ENCODE results near the gene DUSP10. TPM values are rescaled to one million over a fixed set of nuclear protein-coding genes. Genes with fewer than 3 reads are reported as not detected.

The DUSP10 gene
- total RNA-seq, 1 experiment from 2014 or later: 1.6 TPM

GRCh38 chr1:221719278-221719597 is 22.7 kb downstream of the DUSP10 start:
- H3K4me3 Mint-ChIP-seq: no peak overlapping the region
- no peak overlapping the region for H3K27ac Mint-ChIP-seq
- H3K4me1 Mint-ChIP-seq: peaks cover 55% of the 10 kb centered on the region
- no peak for ATAC-seq
- DNase-seq (ENCODE audit: low spot score): no peak
- POLR2A ChIA-PET: no interaction called here
- H3K36me3 Mint-ChIP-seq: peaks cover 28% of the 10 kb centered on the region
- TF ChIP-seq, protein P1, sequence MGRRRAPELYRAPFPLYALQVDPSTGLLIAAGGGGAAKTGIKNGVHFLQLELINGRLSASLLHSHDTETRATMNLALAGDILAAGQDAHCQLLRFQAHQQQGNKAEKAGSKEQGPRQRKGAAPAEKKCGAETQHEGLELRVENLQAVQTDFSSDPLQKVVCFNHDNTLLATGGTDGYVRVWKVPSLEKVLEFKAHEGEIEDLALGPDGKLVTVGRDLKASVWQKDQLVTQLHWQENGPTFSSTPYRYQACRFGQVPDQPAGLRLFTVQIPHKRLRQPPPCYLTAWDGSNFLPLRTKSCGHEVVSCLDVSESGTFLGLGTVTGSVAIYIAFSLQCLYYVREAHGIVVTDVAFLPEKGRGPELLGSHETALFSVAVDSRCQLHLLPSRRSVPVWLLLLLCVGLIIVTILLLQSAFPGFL (CRISPR knock-in tag; IDR thresholded peaks at IDR 0.05; ENCODE audit: borderline replicate concordance): no peak
- TF ChIP-seq GABPB1 (CRISPR knock-in tag; IDR thresholded peaks at IDR 0.05) (no peak), GRHL2 (CRISPR knock-in tag; IDR thresholded peaks at IDR 0.05; ENCODE audit: insufficient replicate concordance, severe bottlenecking) (no peak), ZNF671 (CRISPR knock-in tag; IDR thresholded peaks at IDR 0.05) (no peak), JAZF1 (CRISPR knock-in tag; IDR thresholded peaks at IDR 0.05) (no peak), CTCF (IDR thresholded peaks at IDR 0.05) (no peak), ZNF219 (CRISPR knock-in tag; IDR thresholded peaks at IDR 0.05; ENCODE audit: borderline replicate concordance) (no peak), ZBTB21 (CRISPR knock-in tag; IDR thresholded peaks at IDR 0.05; ENCODE audit: borderline replicate concordance) (no peak), PRRX2 (CRISPR knock-in tag; IDR thresholded peaks at IDR 0.05) (no peak), ELF4 (CRISPR knock-in tag; IDR thresholded peaks at IDR 0.05; ENCODE audit: low read depth) (no peak), ZSCAN18 (CRISPR knock-in tag; IDR thresholded peaks at IDR 0.05) (no peak)
- TF ChIP-seq, protein P2, sequence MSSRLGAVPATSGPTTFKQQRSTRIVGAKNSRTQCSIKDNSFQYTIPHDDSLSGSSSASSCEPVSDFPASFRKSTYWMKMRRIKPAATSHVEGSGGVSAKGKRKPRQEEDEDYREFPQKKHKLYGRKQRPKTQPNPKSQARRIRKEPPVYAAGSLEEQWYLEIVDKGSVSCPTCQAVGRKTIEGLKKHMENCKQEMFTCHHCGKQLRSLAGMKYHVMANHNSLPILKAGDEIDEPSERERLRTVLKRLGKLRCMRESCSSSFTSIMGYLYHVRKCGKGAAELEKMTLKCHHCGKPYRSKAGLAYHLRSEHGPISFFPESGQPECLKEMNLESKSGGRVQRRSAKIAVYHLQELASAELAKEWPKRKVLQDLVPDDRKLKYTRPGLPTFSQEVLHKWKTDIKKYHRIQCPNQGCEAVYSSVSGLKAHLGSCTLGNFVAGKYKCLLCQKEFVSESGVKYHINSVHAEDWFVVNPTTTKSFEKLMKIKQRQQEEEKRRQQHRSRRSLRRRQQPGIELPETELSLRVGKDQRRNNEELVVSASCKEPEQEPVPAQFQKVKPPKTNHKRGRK (CRISPR knock-in tag; IDR thresholded peaks at IDR 0.05; ENCODE audit: borderline replicate concordance): no peak
- H3K9me3 Mint-ChIP-seq: peaks cover 27% of the 10 kb centered on the region
- CTCF ChIA-PET: interaction anchor here (1.2 kb wide), 1 partner anchor 24 kb away, joined by 4 read pairs; no protein-coding TSS in a partner anchor
- H3K27me3 Mint-ChIP-seq (ENCODE audit: low read depth): peaks cover 53% of the 10 kb centered on the region

GRCh38 chr1:221718381-221719277 is 23.3 kb downstream of the DUSP10 start:
- TF ChIP-seq OVOL2 (CRISPR knock-in tag; IDR thresholded peaks at IDR 0.05; ENCODE audit: borderline replicate concordance) (no peak), ESRRA (CRISPR knock-in tag; IDR thresholded peaks at IDR 0.05; ENCODE audit: borderline replicate concordance) (no peak)
- TF ChIP-seq, protein P3, sequence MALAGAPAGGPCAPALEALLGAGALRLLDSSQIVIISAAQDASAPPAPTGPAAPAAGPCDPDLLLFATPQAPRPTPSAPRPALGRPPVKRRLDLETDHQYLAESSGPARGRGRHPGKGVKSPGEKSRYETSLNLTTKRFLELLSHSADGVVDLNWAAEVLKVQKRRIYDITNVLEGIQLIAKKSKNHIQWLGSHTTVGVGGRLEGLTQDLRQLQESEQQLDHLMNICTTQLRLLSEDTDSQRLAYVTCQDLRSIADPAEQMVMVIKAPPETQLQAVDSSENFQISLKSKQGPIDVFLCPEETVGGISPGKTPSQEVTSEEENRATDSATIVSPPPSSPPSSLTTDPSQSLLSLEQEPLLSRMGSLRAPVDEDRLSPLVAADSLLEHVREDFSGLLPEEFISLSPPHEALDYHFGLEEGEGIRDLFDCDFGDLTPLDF (CRISPR knock-in tag; IDR thresholded peaks at IDR 0.05): no peak
- Mint-ChIP-seq H3K36me3 (peaks cover 28% of the 10 kb centered on the region), H3K27ac (no peak overlapping the region), H3K9me3 (peaks cover 27% of the 10 kb centered on the region), H3K4me3 (no peak overlapping the region), H3K4me1 (peaks cover 60% of the 10 kb centered on the region), H3K27me3 (ENCODE audit: low read depth) (peaks cover 57% of the 10 kb centered on the region)
- DNase-seq (ENCODE audit: low spot score): no peak
- ATAC-seq: no peak
- ChIA-PET POLR2A (no interaction called here), CTCF (interaction anchor here (1.2 kb wide), 1 partner anchor 24 kb away, joined by 4 read pairs; no protein-coding TSS in a partner anchor)
